ENCODE results near the gene TMEM134.

GRCh38 chr11:67500831-67501715 lies 32.0 kb upstream of the TMEM134 start:
- TF ChIP-seq POLR2AphosphoS5 (IDR thresholded peaks at IDR 0.05; ENCODE audit: low read depth, low read length) (no peak), POLR2A (IDR thresholded peaks at IDR 0.05; ENCODE audit: low read depth, low read length) (no peak), TAF1 (IDR thresholded peaks at IDR 0.05; ENCODE audit: low read depth, low read length) (no peak), POU2F2 (IDR thresholded peaks at IDR 0.05; ENCODE audit: low read depth, low read length) (no peak)
